Measurements from ENCODE around the gene SENP7. TPM values are rescaled to one million over a fixed set of nuclear protein-coding genes. Genes with fewer than 3 reads are reported as not detected.
A peak's percentile ranks its signal among the peaks of the same experiment; 100 is the strongest.
"Not testable (repeated sequence)": the region's sequence is repeated elsewhere in the genome, so short reads cannot be mapped to it uniquely, and the experiment has no call there.

The SENP7 gene
- total RNA-seq, 2 donors from 2014 or later, result 8.8 to 10.1 TPM

GRCh38 chr3:101466465-101467309 lies 46.3 kb downstream of the SENP7 start:
- intact Hi-C loops (cut with DNase I, micrococcal nuclease), result no loop called here
- ATAC-seq (no peak), DNase-seq (peak in 1 of 2 donors; percentile 25)

GRCh38 chr3:101464235-101464634 lies 48.8 kb downstream of the SENP7 start:
- DNase-seq, result no peak
- intact Hi-C loops (cut with DNase I, micrococcal nuclease), result no loop called here
- ATAC-seq, result no peak

DNA sequence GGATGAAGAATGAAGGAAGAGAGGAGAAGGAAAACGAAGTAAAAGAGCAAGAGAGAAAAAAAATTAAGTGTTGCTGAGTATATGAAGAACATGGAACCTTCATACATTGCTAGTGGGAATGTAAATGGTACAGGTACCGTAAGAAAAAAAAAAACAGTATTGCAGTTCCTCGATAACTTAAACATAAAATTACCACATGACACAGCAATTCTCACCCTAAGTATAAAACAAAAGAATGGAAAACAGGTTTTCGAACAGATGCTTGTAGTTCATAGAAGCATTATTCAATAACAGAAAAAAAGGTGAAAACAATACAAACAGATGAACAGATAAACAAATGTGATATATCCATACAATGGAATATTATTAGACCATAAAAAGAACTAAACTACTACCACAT lies 51.6 kb downstream of the SENP7 start:
- ATAC-seq (no peak), DNase-seq (no peak)
- intact Hi-C loops (cut with DNase I, micrococcal nuclease), result no loop called here

DNA sequence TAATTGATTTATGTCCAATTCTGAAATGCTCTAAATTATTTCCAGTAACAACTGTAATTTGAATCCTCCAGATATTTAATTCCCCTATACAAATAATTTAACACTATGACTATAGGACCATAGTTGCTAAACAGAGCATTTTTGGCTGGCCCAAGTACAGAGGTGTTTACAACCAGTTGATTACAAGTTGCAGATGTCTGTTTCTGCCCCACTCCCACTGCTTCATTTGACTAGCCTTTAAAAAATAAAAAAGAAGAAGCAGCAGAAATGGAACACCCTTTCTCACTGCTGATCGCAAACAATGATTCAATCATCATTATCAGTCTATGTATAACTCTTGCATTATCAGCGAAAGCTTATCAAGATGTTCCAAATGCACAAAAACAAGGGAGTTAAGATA lies 54.6 kb downstream of the SENP7 start:
- ATAC-seq (no peak), DNase-seq (no peak)
- intact Hi-C loops (cut with DNase I, micrococcal nuclease), result no loop called here

GRCh38 chr3:101454629-101455028 lies 58.4 kb downstream of the SENP7 start:
- no peak for ATAC-seq
- intact Hi-C loops (cut with DNase I, micrococcal nuclease), result no loop called here

DNA sequence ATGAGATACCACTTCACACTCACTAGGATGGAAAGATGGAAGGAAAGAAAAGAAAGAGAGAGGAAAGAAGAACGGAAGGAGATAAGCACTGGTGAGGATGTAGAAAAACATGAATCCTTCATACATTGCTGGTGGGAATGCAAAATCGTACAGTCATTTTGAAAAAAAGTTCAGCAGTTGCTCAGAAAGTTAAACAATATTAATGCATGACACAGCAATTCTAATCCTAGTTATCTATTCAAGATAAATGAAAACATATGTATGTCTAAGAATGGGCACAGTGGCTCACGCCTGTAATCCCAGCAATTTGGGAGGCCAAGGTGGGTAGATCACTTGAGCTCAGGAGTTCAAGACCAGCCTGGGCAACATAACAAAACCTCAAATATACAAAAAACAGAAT lies 59.1 kb downstream of the SENP7 start:
- intact Hi-C loops (cut with DNase I, micrococcal nuclease), result no loop called here
- ATAC-seq, result no peak
- no peak for DNase-seq

More at GRCh38 chr3:101454629-101455028, 58.4 kb downstream of the SENP7 start:
- no peak for DNase-seq

GRCh38 chr3:101438641-101439040 lies 74.4 kb downstream of the SENP7 start:
- ATAC-seq; DNase-seq; intact Hi-C loops (cut with DNase I, micrococcal nuclease): not testable (repeated sequence)

- ATAC-seq, result no peak
- intact Hi-C loops (cut with DNase I, micrococcal nuclease), result no loop called here
- DNase-seq, result no peak
Measured at GRCh38 chr3:101433652-101434051, 79.4 kb downstream of the SENP7 start.

- DNase-seq, result no peak
- ATAC-seq, result no peak
- intact Hi-C loops (cut with DNase I, micrococcal nuclease), result no loop called here
Measured at GRCh38 chr3:101423984-101424888, 88.8 kb downstream of the SENP7 start.

GRCh38 chr3:101418851-101419250 lies 94.2 kb downstream of the SENP7 start:
- DNase-seq (no peak), ATAC-seq (no peak)
- intact Hi-C loops (cut with DNase I, micrococcal nuclease), result no loop called here

DNA sequence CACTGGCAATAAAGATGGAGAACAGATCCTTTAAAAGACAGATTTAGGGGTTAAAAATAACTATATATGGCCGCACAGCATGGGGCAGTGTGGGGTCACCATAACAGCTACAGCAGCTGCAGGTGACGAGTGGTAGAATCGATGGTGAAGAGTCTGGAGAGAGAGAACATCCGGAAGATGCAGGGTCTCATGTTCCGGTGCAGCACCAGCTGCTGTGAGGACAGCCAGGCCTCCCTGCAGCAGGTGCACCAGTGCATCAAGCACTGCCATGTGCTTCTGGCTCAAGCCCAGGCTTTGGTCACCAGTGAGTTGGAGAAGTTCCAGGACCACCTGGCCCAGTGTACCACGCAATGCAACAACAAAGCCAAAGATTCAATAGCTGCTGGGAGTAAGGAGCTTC lies 98.9 kb downstream of the SENP7 start:
- intact Hi-C loops (cut with DNase I, micrococcal nuclease), result no loop called here
- DNase-seq, result no peak
- no peak for ATAC-seq

DNA sequence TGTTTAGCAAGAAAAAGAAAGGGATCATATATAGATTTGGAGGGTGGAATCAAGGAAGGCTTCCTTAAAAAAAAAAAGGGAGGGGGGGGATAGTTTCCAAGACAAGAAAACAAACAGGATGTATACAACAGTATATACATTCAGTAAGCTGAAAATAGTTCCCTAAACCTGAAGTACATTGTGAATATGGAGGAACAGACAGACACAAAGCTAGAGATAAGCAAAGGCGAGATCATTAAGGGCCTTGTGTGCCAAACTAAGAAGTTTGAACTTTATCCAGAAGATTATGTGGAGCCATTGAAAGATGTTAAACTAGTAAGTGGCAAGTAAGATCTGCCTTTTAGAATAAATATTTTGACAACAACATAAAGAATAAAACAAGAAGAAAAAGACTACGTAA lies 99.4 kb downstream of the SENP7 start:
- intact Hi-C loops (cut with DNase I, micrococcal nuclease), result no loop called here
- ATAC-seq (no peak), DNase-seq (no peak)

GRCh38 chr3:101391413-101391950 lies 121.5 kb downstream of the SENP7 start:
- peak; percentile 87 for ATAC-seq
- DNase-seq, result no peak
- intact Hi-C loops (cut with DNase I, micrococcal nuclease), result no loop called here

DNA sequence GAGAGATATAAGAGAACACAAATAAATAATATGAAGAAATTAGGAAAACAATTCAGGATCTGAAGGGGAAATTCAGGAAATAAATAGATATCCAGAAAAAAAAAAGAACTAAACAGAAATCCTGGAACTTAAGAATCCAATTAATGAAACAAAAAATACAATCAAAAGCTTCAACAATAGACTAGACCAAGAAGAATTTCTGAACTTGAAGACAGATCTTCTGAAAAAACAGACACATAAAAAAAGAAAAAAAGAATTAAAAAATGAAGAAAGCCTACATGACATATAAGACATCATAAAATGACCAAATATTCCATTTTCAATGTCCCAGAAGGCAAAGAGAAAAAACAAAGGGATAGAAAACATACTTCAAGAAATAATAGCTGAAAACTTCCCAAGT lies 124.3 kb downstream of the SENP7 start:
- DNase-seq, result no peak
- intact Hi-C loops (cut with DNase I, micrococcal nuclease), result no loop called here
- ATAC-seq, result no peak

GRCh38 chr3:101387351-101387750 lies 125.7 kb downstream of the SENP7 start:
- ATAC-seq (no peak), DNase-seq (no peak)
- intact Hi-C loops (cut with DNase I, micrococcal nuclease), result no loop called here

DNA sequence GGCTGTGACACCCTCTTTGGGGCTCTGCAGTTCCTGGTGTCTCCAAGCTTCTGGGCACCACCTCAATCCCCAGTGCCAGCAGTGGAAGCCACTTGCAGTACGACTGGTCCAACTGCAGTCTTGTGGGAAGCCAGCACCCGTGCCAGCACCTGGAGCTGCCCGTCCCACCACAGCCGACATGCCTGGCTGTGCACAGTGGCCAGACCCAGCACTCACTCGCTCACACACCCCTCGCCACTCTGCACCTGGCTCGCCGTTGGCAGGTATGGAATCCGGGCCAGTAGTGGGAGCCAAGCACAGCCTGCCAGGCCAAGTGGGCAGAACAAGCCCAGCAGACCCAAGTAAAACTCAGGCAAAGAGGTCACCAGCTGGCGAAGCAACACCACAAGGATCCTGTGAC lies 128.6 kb downstream of the SENP7 start:
- no peak for DNase-seq
- intact Hi-C loops (cut with DNase I, micrococcal nuclease), result no loop called here
- no peak for ATAC-seq

DNA sequence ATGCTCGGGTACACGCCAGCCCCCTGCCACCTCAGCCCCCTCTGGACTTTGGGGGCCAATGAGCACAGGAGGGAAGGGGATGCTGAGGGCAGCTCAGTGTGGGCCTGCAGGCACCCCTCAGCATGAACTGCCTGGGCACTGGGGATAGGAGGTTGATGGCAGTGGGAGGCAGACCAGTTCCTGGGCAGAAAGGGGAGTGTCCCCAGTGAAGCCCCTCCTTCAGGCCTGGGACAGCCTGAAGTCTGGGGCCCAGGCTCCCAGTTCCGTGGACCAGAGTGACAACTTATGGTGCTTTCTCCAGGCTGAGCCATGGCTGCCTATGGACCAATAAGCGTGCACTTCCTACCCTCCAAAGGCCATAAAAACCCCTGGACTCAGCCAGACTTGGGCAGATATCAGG lies 129.4 kb downstream of the SENP7 start:
- no peak for DNase-seq
- ATAC-seq, result no peak
- intact Hi-C loops (cut with DNase I, micrococcal nuclease), result no loop called here

GRCh38 chr3:101383156-101383575 lies 129.8 kb downstream of the SENP7 start:
- DNase-seq (no peak), ATAC-seq (no peak)
- intact Hi-C loops (cut with DNase I, micrococcal nuclease), result no loop called here

DNA sequence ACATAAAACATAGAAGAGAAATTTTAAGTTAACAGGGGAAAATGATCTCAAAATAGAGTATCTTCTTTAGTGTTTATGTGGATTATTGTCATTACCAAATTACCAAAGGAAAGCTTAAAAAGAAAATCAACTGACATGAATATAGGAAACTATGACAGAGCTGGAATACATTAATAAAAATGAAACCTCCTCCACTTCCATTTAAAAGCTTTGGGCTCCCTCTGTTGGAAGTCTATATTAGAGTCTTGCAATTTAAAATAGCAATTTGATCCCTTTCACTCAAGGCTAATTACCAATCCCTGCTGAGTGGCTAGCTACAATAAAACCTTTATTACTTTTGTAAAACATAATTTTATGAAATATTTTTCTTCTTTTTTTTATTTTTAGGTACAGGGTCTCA lies 131.2 kb downstream of the SENP7 start:
- no peak for DNase-seq
- ATAC-seq, result peak; percentile 80
- intact Hi-C loops (cut with DNase I, micrococcal nuclease), result no loop called here
